H7 (cell line): Measurements from ENCODE around the gene MINK1. TPM values are rescaled to one million over a fixed set of nuclear protein-coding genes. Genes with fewer than 3 reads are reported as not detected.
"Not testable (repeated sequence)": the region's sequence is repeated elsewhere in the genome, so short reads cannot be mapped to it uniquely, and the experiment has no call there.

Experiments
- DNase-seq: peaks from one replicate; pipeline ENCODE4 v3.0.0; 2012
- H3K27me3 ChIP-seq: 2 replicates; pipeline ENCODE4 v1.6.0; 2011; ENCODE audit warnings: mild to moderate bottlenecking, low read length; ENCODE audit not compliant: control insufficient read depth, insufficient read depth
- H3K36me3 ChIP-seq: replicated peaks from 2 replicates; pipeline ENCODE4 v1.5.1; 2011; ENCODE audit warnings: low read length; ENCODE audit not compliant: control insufficient read depth, insufficient read depth
- H3K4me3 ChIP-seq: 2 replicates; pipeline ENCODE4 v1.5.1; 2011; ENCODE audit warnings: low read depth, mild to moderate bottlenecking, control low read depth, low read length, moderate library complexity; ENCODE audit not compliant: insufficient read depth
- total RNA-seq: library from RNA; depleted of rRNA; stranded (reverse); fragments of >200 nt; shearing (Covaris generic); gene quantifications from 2 replicates; pipeline ENCODE4 v1.2.3, GENCODE V29; 2014

The MINK1 gene
- total RNA-seq, 1 experiment from 2014 or later: 42.4 TPM

DNA sequence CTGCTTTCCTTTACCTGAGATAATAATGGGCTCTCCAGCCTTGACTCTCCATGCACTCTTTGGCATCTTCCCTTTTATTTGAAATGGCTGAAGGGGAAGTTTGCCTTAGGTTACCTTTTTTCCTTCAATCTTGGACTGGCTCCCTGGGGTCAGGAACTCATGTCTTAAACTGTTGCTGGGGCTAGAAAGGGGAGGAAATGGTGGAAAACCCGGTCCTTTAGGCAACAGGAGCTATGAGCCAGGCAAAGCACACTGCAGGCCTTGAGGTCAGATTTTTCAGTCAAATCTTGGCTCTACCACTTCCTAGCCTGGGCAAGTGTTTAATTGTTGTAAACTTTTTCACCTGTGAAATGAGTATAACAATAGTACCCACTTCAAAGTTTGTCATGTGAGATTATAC, 30.2 kb downstream of the MINK1 start:
- Histone ChIP-seq H3K36me3 (no peaks in the 10 kb centered on the region; the same call in 1 of the 2 replicates), H3K27me3 (no peaks in the 10 kb centered on the region), H3K4me3 (no peak overlapping the region)
- DNase-seq: no peak

GRCh38 chr17:4867535-4867934, 34.4 kb downstream of the MINK1 start:
- H3K4me3 ChIP-seq, H3K36me3 ChIP-seq, DNase-seq, H3K27me3 ChIP-seq: not testable (repeated sequence)

- not testable (repeated sequence) for H3K27me3 ChIP-seq, H3K36me3 ChIP-seq, DNase-seq, H3K4me3 ChIP-seq
Observed at GRCh38 chr17:4869058-4869998, 36.2 kb downstream of the MINK1 start.

DNA sequence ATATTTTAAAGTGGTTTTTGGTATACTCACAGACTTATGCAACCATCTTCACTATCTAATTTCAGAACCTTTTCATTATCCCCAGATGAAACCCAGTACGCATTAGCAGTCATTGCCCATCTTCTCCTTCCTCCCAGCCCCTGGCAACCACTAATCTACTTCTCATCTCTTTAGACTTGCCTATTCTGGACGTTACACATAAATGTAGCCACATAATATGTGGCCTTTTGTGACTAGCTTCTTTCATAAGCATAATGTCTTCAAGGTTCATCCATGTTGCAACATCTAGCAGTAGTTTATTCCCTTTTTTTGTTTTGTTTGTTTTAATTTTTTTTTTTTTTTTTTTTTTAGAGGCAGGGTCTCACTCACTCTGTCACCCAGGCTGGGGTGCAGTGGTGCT, 37.7 kb downstream of the MINK1 start:
- Histone ChIP-seq H3K4me3 (no peak overlapping the region), H3K27me3 (no peaks in the 10 kb centered on the region), H3K36me3 (no peaks in the 10 kb centered on the region)
- DNase-seq: no peak

GRCh38 chr17:4872786-4873185, 39.6 kb downstream of the MINK1 start:
- Histone ChIP-seq H3K4me3 (no peak overlapping the region), H3K27me3 (no peaks in the 10 kb centered on the region), H3K36me3 (no peaks in the 10 kb centered on the region)
- DNase-seq: peak; percentile 61

DNA sequence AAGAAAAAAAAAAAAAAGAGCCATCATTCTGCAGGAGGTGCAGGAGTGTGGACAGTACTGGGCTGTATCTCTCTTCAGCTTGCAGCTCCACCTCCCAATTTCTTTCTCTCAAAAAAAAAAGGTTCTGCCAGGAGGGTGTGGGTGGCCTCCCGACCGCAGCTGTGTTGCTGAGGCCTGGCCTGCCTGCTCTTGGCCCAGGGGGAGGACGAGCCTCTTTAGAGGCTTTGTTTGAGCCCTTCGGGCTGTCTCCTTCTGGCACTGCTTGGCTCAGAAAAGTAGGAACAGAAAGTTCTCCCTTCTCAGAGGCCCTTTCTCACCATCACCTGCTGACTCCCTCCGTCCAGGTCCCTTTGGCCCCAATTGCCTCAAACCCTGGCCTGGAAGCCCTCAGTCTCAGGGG, 43.9 kb downstream of the MINK1 start:
- Histone ChIP-seq H3K27me3 (no peaks in the 10 kb centered on the region), H3K4me3 (no peak overlapping the region), H3K36me3 (peaks cover 6% of the 10 kb centered on the region; the same call in 1 of the 2 replicates)
- DNase-seq: no peak

DNA sequence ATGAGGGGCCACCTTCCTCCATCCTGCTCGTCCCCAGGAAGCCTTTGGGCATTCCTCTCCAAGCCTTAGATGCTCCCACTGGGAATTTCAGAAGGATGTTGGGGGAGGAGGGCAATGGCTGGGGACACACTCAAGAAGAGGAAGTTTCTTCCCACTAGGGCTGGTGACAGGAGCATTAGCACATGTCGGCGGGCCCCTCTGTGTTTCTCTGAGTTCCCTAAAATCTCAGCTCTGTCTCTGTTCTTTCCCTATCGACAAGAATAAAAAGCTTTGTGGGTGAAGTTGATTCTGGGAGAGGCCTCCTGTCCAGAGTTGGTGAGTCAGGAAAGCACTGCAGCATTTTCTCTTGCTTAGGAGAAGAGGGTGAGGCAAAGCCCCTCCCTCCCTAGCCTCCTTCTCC, 46.5 kb downstream of the MINK1 start:
- DNase-seq: no peak
- H3K4me3 ChIP-seq: no peak overlapping the region
- H3K27me3 ChIP-seq: no peaks in the 10 kb centered on the region
- H3K36me3 ChIP-seq: peaks cover 10% of the 10 kb centered on the region

- peaks cover 15% of the 10 kb centered on the region for H3K36me3 ChIP-seq
- DNase-seq: no peak
- no peak overlapping the region for H3K4me3 ChIP-seq
- no peaks in the 10 kb centered on the region for H3K27me3 ChIP-seq
Observed at GRCh38 chr17:4880857-4881256, 47.7 kb downstream of the MINK1 start.

- DNase-seq: peak; percentile 92
- H3K36me3 ChIP-seq: peaks cover 21% of the 10 kb centered on the region
- no peak overlapping the region for H3K4me3 ChIP-seq
- H3K27me3 ChIP-seq: no peaks in the 10 kb centered on the region
Observed at GRCh38 chr17:4881761-4882555, 48.8 kb downstream of the MINK1 start.

DNA sequence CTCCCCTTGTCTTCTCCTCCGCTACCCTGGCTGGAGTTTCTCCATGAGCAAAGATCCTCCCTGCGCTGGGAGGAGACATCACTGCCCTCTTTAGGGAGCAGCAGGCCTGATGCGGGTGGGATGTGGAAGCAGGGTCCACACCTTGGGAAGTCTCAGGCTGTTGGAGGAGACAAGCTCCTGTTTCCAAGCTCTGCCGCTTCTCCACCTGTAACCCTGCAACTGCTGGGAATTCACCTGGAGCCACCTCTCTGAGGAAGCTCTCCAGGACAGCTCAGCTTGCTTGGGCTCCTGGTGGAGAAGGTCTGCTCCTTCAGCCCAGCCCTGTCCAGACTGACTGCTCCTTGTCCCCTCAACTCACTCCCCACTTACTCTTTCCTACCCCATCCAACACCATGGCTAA, 51.3 kb downstream of the MINK1 start:
- Histone ChIP-seq H3K36me3 (peaks cover 18% of the 10 kb centered on the region), H3K4me3 (no peak overlapping the region), H3K27me3 (no peaks in the 10 kb centered on the region)
- DNase-seq: peak; percentile 8

GRCh38 chr17:4886830-4887229, 53.7 kb downstream of the MINK1 start:
- Histone ChIP-seq H3K27me3 (no peaks in the 10 kb centered on the region), H3K4me3 (no peak overlapping the region), H3K36me3 (peaks cover 30% of the 10 kb centered on the region)
- peak; percentile 33 for DNase-seq

GRCh38 chr17:4887581-4887980, 54.4 kb downstream of the MINK1 start:
- Histone ChIP-seq H3K36me3 (peaks cover 30% of the 10 kb centered on the region), H3K27me3 (no peaks in the 10 kb centered on the region), H3K4me3 (no peak overlapping the region)
- DNase-seq: no peak

DNA sequence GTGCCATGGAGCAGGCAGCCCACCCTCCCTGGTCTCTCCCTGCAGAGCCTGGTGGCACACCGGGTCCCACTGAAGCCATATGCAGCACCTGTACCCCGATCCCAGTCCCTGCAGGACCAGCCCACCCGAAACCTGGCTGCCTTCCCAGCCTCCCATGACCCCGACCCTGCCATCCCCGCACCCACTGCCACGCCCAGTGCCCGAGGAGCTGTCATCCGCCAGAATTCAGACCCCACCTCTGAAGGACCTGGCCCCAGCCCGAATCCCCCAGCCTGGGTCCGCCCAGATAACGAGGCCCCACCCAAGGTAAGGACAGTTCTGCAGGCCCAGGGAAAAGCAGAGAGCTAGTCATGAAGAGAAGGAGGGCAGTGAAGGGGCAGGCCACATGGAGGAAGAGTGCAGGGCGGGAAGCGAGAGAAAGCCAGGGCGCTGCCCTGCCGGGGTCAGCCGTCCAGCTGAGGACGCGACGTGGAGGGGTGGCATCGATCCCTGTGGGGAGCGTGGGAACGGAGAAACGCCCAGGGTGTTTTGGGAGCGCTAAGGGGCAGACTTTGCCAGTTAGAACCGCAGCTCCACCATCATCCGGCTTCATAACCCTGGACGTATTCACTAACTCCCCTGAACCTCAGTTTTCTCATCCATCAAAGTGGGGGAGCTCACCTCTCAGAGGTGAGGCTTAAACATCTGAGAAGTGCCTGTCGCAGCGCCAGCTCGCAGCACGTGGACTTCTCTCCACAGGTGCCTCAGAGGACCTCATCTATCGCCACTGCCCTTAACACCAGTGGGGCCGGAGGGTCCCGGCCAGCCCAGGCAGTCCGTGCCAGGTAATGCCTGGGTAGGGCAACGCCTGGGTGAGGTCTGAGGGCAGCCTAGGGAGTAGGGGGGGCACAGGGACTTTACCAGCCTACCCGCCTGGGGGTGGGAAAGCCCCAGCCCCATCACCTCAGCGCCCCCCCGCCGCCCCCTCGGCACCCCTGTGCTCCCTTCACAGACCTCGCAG, 58.6 kb downstream of the MINK1 start:
- DNase-seq: peak; percentile 38
- Histone ChIP-seq H3K36me3 (peaks cover 31% of the 10 kb centered on the region), H3K4me3 (no peak overlapping the region), H3K27me3 (no peaks in the 10 kb centered on the region)
